Prostate gland (tissue), 2 donors: ENCODE data around the gene OTOG. TPM values are rescaled to one million over a fixed set of nuclear protein-coding genes. Genes with fewer than 3 reads are reported as not detected.

Experiments
- DNase-seq: peaks from one replicate; pipeline ENCODE4 v3.0.0-alpha.2; 2019; ENCODE audit warnings: low spot score
- H3K27ac ChIP-seq, 2 donors: fragments of 200-600 bp; sonication (generic); 2 replicates each; pipeline ENCODE4 v1.5.1; 2017 to 2019
- H3K27me3 ChIP-seq: fragments of 200-600 bp; sonication (generic); replicated peaks from 2 replicates; pipeline ENCODE4 v1.5.1; 2019; ENCODE audit not compliant: insufficient read depth
- H3K36me3 ChIP-seq, 2 donors: fragments of 200-600 bp; sonication (generic); 1 replicate in 1 of 2; 2 replicates in 1 of 2; pipeline versions ENCODE4 v1.5.1 to v1.8.1; 2017 to 2019
- H3K4me1 ChIP-seq: fragments of 200-600 bp; sonication (generic); replicated peaks from 2 replicates; pipeline ENCODE4 v1.5.1; 2019
- H3K4me3 ChIP-seq, 2 donors: fragments of 200-600 bp; sonication (generic); 2 replicates each; pipeline ENCODE4 v1.5.1; 2017 to 2019
- H3K9me3 ChIP-seq: fragments of 200-600 bp; sonication (generic); 2 replicates; pipeline ENCODE4 v1.5.1; 2017
- CTCF ChIP-seq, 4 experiments: fragments of 200-600 bp in 2 of 4; fragments of 450-650 bp in 2 of 4; sonication (generic) in 2 of 4; IDR thresholded peaks; 1 replicate in 3 of 4; 2 replicates in 1 of 4; pipeline ENCODE4 v1.5.1; 2016 to 2019; ENCODE audit warnings: antibody characterized with exemption in 4 of 4, mild to moderate bottlenecking in 2 of 4, moderate library complexity in 2 of 4
- POLR2A ChIP-seq: fragments of 450-650 bp; IDR thresholded peaks from one replicate; pipeline ENCODE4 v1.6.1; 2016; ENCODE audit warnings: antibody characterized with exemption, mild to moderate bottlenecking
- POLR2AphosphoS5 ChIP-seq: sonication (generic); formaldehyde crosslinking; IDR thresholded peaks from one replicate; pipeline ENCODE4 v1.6.1; 2017; ENCODE audit warnings: antibody characterized with exemption
- WGBS: methylation state at CpG from one replicate; pipeline ENCODE4 v1.1.5; 2018; 5-methylcytosine and 5-hydroxymethylcytosine counted together
- intact Hi-C: fragments of 100-400 bp; cut with DNase I; formaldehyde crosslinking; loops from one replicate; pipeline ENCODE4 v1.14.2; 2022
- total RNA-seq, 2 donors: library from RNA; depleted of rRNA; stranded (reverse); fragments of >200 nt; gene quantifications; one replicate each; pipeline ENCODE4 v1.1.0, GENCODE V29; 2016

The OTOG gene
- total RNA-seq, 2 donors from 2014 or later, result 0.34 TPM; not detected in 1

DNA sequence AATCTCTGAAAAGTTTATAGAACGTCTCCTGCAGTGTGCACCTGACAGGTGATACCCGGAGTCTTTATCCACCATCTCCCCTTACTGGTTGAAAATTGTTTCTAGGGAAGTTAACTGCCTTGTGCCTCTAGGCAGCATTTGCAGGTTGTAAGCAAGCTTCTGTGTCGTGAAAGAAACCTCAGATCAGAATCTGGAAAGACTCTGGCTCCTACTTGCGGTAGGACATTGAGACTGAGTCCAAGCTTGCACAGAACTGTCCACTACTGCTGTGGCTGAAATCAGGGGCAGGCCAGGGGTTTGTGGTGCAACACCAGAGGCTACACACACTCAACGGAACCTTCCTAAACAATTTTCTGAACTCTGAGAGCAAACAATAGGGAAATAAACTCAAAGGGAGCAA, 137.5 kb downstream of the OTOG start:
- no peak overlapping the region for H3K27ac ChIP-seq
- DNase-seq, result no peak
- no peaks in the 10 kb centered on the region for H3K9me3 ChIP-seq
- no peak for TF ChIP-seq CTCF (IDR thresholded peaks at IDR 0.05)
- no peak for TF ChIP-seq POLR2A
- no peak for TF ChIP-seq POLR2AphosphoS5
- WGBS, result 65% methylated on average over 5 of the region's 5 CpGs
- H3K27me3 ChIP-seq, result peaks cover 2% of the 10 kb centered on the region
- H3K4me3 ChIP-seq, result no peak overlapping the region
- H3K4me1 ChIP-seq, result no peaks in the 10 kb centered on the region
- intact Hi-C loops, result no loop called here
- no peaks in the 10 kb centered on the region for H3K36me3 ChIP-seq

DNA sequence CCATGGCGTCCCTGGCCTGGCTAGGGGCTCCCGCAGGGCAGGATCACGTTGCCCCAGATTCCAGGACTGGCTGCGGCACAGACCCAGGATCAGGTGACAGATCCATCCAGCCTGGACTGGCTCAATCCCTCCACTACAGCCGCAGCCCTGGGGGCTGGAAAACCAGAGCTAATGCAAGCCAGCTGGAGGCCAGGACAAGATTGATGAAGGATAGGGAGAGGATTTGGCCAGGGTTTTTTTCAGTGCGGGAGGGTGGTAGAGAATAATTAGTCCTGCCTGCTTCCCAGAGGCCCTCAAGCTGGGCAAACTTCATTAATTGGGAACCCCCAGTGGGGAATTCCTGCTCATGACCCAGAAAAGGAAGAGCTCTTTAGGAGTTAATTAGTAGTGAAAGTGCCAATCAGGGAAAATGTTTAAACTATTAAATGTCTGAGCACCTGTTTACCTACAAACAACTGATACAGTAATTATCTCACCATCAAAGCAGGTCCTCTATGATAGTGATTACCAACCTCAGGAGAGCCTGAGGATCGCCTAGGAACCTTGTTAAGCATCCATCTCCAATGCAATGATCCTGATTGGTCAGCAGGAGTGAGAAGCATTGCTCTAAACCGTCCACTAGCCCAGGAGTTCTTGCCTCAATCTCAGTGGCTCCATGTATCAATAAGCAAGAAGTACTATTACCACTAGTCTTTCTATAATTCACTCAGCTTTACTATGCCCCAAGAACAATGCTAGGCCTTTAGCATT, 139.3 kb downstream of the OTOG start:
- 39% methylated on average over 8 of the region's 8 CpGs for WGBS
- no peak for TF ChIP-seq POLR2A
- Histone ChIP-seq H3K4me3 (no peak overlapping the region), H3K27ac (no peak overlapping the region), H3K27me3 (peaks cover 2% of the 10 kb centered on the region), H3K9me3 (no peaks in the 10 kb centered on the region), H3K4me1 (no peaks in the 10 kb centered on the region), H3K36me3 (no peaks in the 10 kb centered on the region)
- intact Hi-C loops, result no loop called here
- DNase-seq, result no peak

DNA sequence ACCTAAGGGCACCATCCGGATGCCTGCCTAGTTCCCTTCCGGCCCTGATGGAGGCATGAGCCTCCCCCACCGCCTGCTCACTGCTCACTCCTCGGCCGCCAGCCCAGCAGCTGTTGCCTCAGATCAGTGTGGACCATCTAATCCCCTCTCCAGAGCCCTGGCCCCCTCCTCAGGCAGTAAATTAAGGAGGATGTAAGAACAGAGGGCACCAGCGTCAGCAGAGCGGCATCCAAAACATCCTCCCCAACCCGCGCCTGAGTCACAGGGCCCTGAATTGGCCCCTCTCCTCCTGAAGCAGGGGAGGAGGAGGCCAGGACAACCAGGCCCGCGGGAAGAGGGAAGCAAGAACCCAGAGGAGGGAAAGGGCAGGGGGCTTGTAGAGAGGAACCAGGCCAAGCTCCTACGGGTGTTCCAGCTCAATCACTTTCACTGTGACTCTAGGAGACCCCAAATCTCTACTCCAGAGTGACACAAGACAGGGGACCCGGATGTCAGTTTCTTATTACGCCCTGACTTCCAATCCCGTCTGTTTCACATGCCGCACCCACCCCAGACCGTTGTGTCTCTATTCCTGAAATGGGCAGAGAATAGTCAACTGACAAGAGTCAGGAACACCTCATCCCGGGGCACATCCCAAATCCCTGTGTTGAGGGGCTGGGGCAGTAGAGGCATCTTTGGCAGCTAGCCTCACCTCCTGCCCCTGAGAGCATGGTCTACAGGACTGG, 141.0 kb downstream of the OTOG start:
- intact Hi-C loops, result no loop called here
- Histone ChIP-seq H3K27me3 (peaks cover 2% of the 10 kb centered on the region), H3K4me3 (no peak overlapping the region), H3K27ac (no peak overlapping the region), H3K9me3 (no peaks in the 10 kb centered on the region), H3K36me3 (no peaks in the 10 kb centered on the region), H3K4me1 (no peaks in the 10 kb centered on the region)
- no peak for DNase-seq
- 81% methylated on average over 18 of the region's 18 CpGs for WGBS
- TF ChIP-seq POLR2AphosphoS5 (no peak), POLR2A (no peak), CTCF (IDR thresholded peaks at IDR 0.05) (no peak)

DNA sequence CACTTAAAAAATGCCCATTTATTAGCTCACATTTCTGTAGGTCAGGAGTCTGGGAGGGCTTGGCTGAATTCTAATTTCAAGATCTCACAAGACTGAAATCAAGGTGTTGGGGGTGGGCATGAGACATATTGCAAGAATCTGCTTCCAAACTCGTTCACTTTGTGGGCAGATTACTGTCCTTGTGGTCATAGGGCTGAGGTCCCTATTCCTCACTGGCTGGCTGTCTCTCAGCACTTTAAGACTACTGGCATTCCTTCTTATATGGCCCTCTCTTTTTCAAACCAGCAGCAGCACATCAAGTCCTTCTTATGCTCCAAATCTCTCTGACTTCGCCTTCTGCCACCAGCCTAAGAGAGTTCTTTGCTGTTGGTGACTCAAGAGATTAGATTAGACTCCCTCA, 144.5 kb downstream of the OTOG start:
- 55% methylated on average over 2 of the region's 2 CpGs for WGBS
- no peak overlapping the region for H3K4me3 ChIP-seq
- H3K27me3 ChIP-seq, result peaks cover 7% of the 10 kb centered on the region
- H3K27ac ChIP-seq, result no peak overlapping the region
- TF ChIP-seq CTCF (IDR thresholded peaks at IDR 0.05), result no peak
- TF ChIP-seq POLR2A, result no peak
- no peak for TF ChIP-seq POLR2AphosphoS5
- no peaks in the 10 kb centered on the region for H3K36me3 ChIP-seq
- H3K4me1 ChIP-seq, result no peaks in the 10 kb centered on the region
- DNase-seq, result no peak
- intact Hi-C loops, result no loop called here
- H3K9me3 ChIP-seq, result no peaks in the 10 kb centered on the region

DNA sequence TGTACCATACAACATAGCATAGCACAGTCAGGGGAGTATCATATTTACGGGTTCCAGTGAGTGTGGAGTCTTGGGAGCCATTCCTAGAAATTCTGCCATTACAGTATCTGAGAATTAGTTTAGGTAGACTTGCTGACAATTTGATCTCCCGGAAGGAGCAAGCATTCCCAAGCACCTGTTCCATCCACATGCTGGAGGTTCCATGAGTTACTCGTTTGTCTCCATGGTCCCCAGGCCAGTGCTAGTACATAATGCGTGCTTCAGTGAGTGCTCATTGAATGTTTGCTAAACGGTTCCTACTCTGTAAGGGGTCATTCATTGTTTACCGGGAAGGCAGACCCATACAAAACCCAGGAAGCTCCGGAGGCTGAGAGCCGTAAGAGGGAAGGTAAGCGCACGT, 144.9 kb downstream of the OTOG start:
- H3K27ac ChIP-seq, result no peak overlapping the region
- no peaks in the 10 kb centered on the region for H3K4me1 ChIP-seq
- H3K4me3 ChIP-seq, result no peak overlapping the region
- no peaks in the 10 kb centered on the region for H3K9me3 ChIP-seq
- no peak for TF ChIP-seq POLR2A
- TF ChIP-seq CTCF (IDR thresholded peaks at IDR 0.05), result no peak
- no peak for TF ChIP-seq POLR2AphosphoS5
- 56% methylated on average over 10 of the region's 10 CpGs for WGBS
- H3K27me3 ChIP-seq, result peaks cover 7% of the 10 kb centered on the region
- no peaks in the 10 kb centered on the region for H3K36me3 ChIP-seq
- intact Hi-C loops, result no loop called here
- no peak for DNase-seq
